Measurements from ENCODE around the gene TCAIM.
"Not testable (repeated sequence)": the region's sequence is repeated elsewhere in the genome, so short reads cannot be mapped to it uniquely, and the experiment has no call there.

TCAIM gene

GRCh38 chr3:44343421-44343820 lies 4.9 kb downstream of the TCAIM start:
- no peak for DNase-seq

- DNase-seq: not testable (repeated sequence)
Observed at GRCh38 chr3:44346590-44346989, 8.0 kb downstream of the TCAIM start.

- no peak for DNase-seq
Observed at GRCh38 chr3:44348993-44349392, 10.4 kb downstream of the TCAIM start.

- no peak for DNase-seq
Observed at GRCh38 chr3:44353355-44353924, 14.9 kb downstream of the TCAIM start.

GRCh38 chr3:44355362-44356033 lies 16.9 kb downstream of the TCAIM start:
- DNase-seq: peak in 1 of 51 donors; percentile 24

- DNase-seq: no peak
Observed at GRCh38 chr3:44359146-44359751, 20.7 kb downstream of the TCAIM start.

GRCh38 chr3:44363591-44363990 lies 25.0 kb downstream of the TCAIM start:
- no peak for DNase-seq

GRCh38 chr3:44365952-44366351 lies 27.4 kb downstream of the TCAIM start:
- no peak for DNase-seq

GRCh38 chr3:44375450-44375849 lies 36.9 kb downstream of the TCAIM start:
- DNase-seq: no peak

GRCh38 chr3:44387404-44387803 lies 48.8 kb downstream of the TCAIM start:
- no peak for DNase-seq

GRCh38 chr3:44392489-44392888 lies 53.9 kb downstream of the TCAIM start:
- no peak for DNase-seq

GRCh38 chr3:44395714-44396113 lies 57.1 kb downstream of the TCAIM start:
- DNase-seq: no peak

- DNase-seq: no peak
Observed at GRCh38 chr3:44396200-44397171, 57.9 kb downstream of the TCAIM start.

GRCh38 chr3:44398271-44398670 lies 59.7 kb downstream of the TCAIM start:
- DNase-seq: not testable (repeated sequence)

- DNase-seq: no peak
Observed at GRCh38 chr3:44398853-44399252, 60.3 kb downstream of the TCAIM start.

GRCh38 chr3:44400771-44401170 lies 62.2 kb downstream of the TCAIM start:
- DNase-seq: no peak

GRCh38 chr3:44402548-44402947 lies 64.0 kb downstream of the TCAIM start:
- DNase-seq: no peak

GRCh38 chr3:44409640-44410410 lies 71.3 kb downstream of the TCAIM start:
- no peak for DNase-seq

GRCh38 chr3:44411031-44411645 lies 72.6 kb downstream of the TCAIM start:
- no peak for DNase-seq

GRCh38 chr3:44412365-44412764 lies 73.8 kb downstream of the TCAIM start:
- DNase-seq: no peak

Data from hypothalamus (tissue), 51 donors.